ENCODE data around the gene MAP3K21. TPM values are rescaled to one million over a fixed set of nuclear protein-coding genes. Genes with fewer than 3 reads are reported as not detected.

The MAP3K21 gene
- total RNA-seq, 5 donors from 2014 or later (not counting 1 experiment from before 2014, with no cell fraction given) = 1.0 to 2.4 (median 1.7) TPM

DNA sequence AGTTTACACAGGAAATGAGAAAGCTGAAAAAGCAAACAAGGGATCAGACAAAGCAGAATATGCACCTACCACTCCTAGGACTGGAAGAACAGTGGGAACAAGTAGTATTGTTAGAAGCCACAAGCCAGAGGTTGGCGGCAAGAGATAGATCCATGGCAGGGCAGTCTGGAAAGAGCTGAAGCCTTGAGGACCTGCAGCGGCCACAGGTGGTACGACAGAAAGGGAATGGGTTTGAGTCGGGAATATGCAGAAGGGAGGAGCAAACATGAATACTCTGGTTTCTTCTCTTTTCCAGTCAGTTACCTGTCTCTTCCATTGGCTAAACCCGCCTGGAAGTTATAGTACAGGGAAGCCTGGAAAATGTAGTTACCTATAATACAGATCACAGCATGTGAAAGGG, 28.1 kb upstream of the MAP3K21 start:
- H3K27ac ChIP-seq (ENCODE audit: low read length) = no peak overlapping the region
- Mint-ChIP-seq H3K27me3 (peaks cover 0 to 3% of the 10 kb centered on the region in 2 donors), H3K4me3 (no peak overlapping the region), H3K27ac (no peak overlapping the region), H3K9me3 (no peaks in the 10 kb centered on the region), H3K36me3 (no peaks in the 10 kb centered on the region), H3K4me1 (peaks cover 11 to 15% (median 12%) of the 10 kb centered on the region in 3 donors)
- no peaks in the 10 kb centered on the region for H3K9me3 ChIP-seq
- no peaks in the 10 kb centered on the region for H3K36me3 ChIP-seq (ENCODE audit: control insufficient read depth in 2 of 2, extremely low read depth in 1 of 2, insufficient read depth in 1 of 2, low read length in 1 of 2)
- no peak for ATAC-seq (replicated peaks in 1 of 4)
- no peak overlapping the region for H3K4me3 ChIP-seq (ENCODE audit: control insufficient read depth in 1 of 2, extremely low read depth in 1 of 2, low read length in 1 of 2)
- H3K27me3 ChIP-seq (replicated peaks in 1 of 2; ENCODE audit: control insufficient read depth in 2 of 2, extremely low read depth in 1 of 2, insufficient read depth in 2 of 2, low read length in 1 of 2) = no peaks in the 10 kb centered on the region
- ChIA-PET POLR2A (no interaction called here), CTCF (no interaction called here)
- DNase-seq = no peak
- H3K4me1 ChIP-seq (ENCODE audit: control insufficient read depth in 1 of 2, extremely low read depth in 1 of 2, insufficient read depth in 2 of 2, low read length in 2 of 2) = peaks cover 6 to 12% of the 10 kb centered on the region in 2 experiments
- WGBS (ENCODE audit: insufficient coverage) = no CpG with 5 or more reads among the region's 5 CpGs

GRCh38 chr1:233300326-233300725, 27.2 kb upstream of the MAP3K21 start:
- 67% methylated on average over 1 of the region's 2 CpGs for WGBS (ENCODE audit: insufficient coverage)
- ChIA-PET POLR2A (no interaction called here), CTCF (no interaction called here)
- Mint-ChIP-seq H3K27me3 (peaks cover 0 to 3% of the 10 kb centered on the region in 2 donors), H3K36me3 (no peaks in the 10 kb centered on the region), H3K4me3 (no peak overlapping the region), H3K9me3 (no peaks in the 10 kb centered on the region), H3K4me1 (peaks cover 5 to 7% (median 5%) of the 10 kb centered on the region in 3 donors), H3K27ac (no peak overlapping the region)
- no peak for DNase-seq
- no peak for ATAC-seq (replicated peaks in 1 of 4)
- Histone ChIP-seq H3K27ac (ENCODE audit: low read length) (no peak overlapping the region), H3K9me3 (no peaks in the 10 kb centered on the region), H3K27me3 (replicated peaks in 1 of 2; ENCODE audit: control insufficient read depth in 2 of 2, extremely low read depth in 1 of 2, insufficient read depth in 2 of 2, low read length in 1 of 2) (peaks cover 0 to 2% of the 10 kb centered on the region in 2 experiments), H3K36me3 (ENCODE audit: control insufficient read depth in 2 of 2, extremely low read depth in 1 of 2, insufficient read depth in 1 of 2, low read length in 1 of 2) (no peaks in the 10 kb centered on the region), H3K4me3 (ENCODE audit: control insufficient read depth in 1 of 2, extremely low read depth in 1 of 2, low read length in 1 of 2) (no peak overlapping the region), H3K4me1 (ENCODE audit: control insufficient read depth in 1 of 2, extremely low read depth in 1 of 2, insufficient read depth in 2 of 2, low read length in 2 of 2) (peaks cover 0 to 7% of the 10 kb centered on the region in 2 experiments)

DNA sequence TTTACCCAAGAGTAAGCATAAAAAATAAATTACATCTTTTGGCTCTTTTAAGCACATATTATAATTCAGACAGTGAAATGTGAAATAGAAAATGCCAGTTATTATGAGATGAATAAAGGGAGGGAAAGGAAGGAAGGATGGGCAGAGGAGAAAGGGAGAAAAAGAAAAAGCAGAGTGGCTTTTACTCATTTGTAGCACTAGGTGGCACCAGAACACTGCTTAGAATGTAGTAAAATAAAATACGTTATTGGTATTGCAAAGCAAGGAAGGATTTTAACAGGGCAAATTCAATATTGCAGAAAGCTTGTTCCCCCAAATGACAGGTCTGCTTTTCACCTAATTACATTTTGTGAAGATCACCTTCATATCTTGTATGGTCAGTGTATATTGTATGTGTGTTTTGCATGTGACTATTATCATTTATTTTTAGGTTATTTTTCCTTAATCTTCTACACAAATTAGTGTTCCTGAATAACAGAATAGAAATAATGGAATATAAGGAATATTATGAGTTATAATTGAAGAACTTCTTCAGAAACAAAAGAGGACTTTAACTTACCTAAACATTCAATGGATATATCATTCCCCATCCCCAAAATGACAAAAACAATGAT, 22.9 kb upstream of the MAP3K21 start:
- no peaks in the 10 kb centered on the region for H3K4me1 ChIP-seq (ENCODE audit: control insufficient read depth in 1 of 2, extremely low read depth in 1 of 2, insufficient read depth in 2 of 2, low read length in 2 of 2)
- DNase-seq (peak in 1 of 35 experiments; percentile 66), ATAC-seq (replicated peaks in 1 of 4) (peak in 3 of 4 experiments; percentile 37 to 57 (median 40))
- H3K36me3 ChIP-seq (ENCODE audit: control insufficient read depth in 2 of 2, extremely low read depth in 1 of 2, insufficient read depth in 1 of 2, low read length in 1 of 2) = no peaks in the 10 kb centered on the region
- H3K27me3 ChIP-seq (replicated peaks in 1 of 2; ENCODE audit: control insufficient read depth in 2 of 2, extremely low read depth in 1 of 2, insufficient read depth in 2 of 2, low read length in 1 of 2) = peaks cover 2 to 8% of the 10 kb centered on the region in 2 experiments
- Mint-ChIP-seq H3K27me3 (peaks cover 7 to 16% of the 10 kb centered on the region in 2 donors), H3K4me3 (no peak overlapping the region), H3K9me3 (no peaks in the 10 kb centered on the region), H3K27ac (no peak overlapping the region), H3K4me1 (no peaks in the 10 kb centered on the region), H3K36me3 (no peaks in the 10 kb centered on the region)
- H3K4me3 ChIP-seq (ENCODE audit: control insufficient read depth in 1 of 2, extremely low read depth in 1 of 2, low read length in 1 of 2) = no peak overlapping the region
- no CpG with 5 or more reads among the region's 1 CpG for WGBS (ENCODE audit: insufficient coverage)
- ChIA-PET POLR2A (no interaction called here), CTCF (interaction anchor here (0.5 to 3.0 kb wide), 14 partner anchors 9 to 1005 kb away, joined by 3 to 19 read pairs (median 3); partner anchors contain the start of gene PCNX2 (in 1 of the 2))
- no peak overlapping the region for H3K27ac ChIP-seq (ENCODE audit: low read length)
- H3K9me3 ChIP-seq = no peaks in the 10 kb centered on the region

- ChIA-PET POLR2A (no interaction called here), CTCF (interaction anchor here in 1 of 2 donors (0.7 kb wide), 1 partner anchor 923 kb away, joined by 3 read pairs; no protein-coding TSS in a partner anchor)
- no peaks in the 10 kb centered on the region for H3K36me3 ChIP-seq (ENCODE audit: control insufficient read depth in 2 of 2, extremely low read depth in 1 of 2, insufficient read depth in 1 of 2, low read length in 1 of 2)
- Mint-ChIP-seq H3K27me3 (peaks cover 2 to 17% of the 10 kb centered on the region in 2 donors), H3K36me3 (no peaks in the 10 kb centered on the region), H3K9me3 (no peaks in the 10 kb centered on the region), H3K4me1 (no peaks in the 10 kb centered on the region), H3K4me3 (no peak overlapping the region), H3K27ac (no peak overlapping the region)
- DNase-seq = no peak
- ATAC-seq (replicated peaks in 1 of 4) = no peak
- H3K27ac ChIP-seq (ENCODE audit: low read length) = no peak overlapping the region
- H3K9me3 ChIP-seq = no peaks in the 10 kb centered on the region
- no peak overlapping the region for H3K4me3 ChIP-seq (ENCODE audit: control insufficient read depth in 1 of 2, extremely low read depth in 1 of 2, low read length in 1 of 2)
- H3K27me3 ChIP-seq (replicated peaks in 1 of 2; ENCODE audit: control insufficient read depth in 2 of 2, extremely low read depth in 1 of 2, insufficient read depth in 2 of 2, low read length in 1 of 2) = peaks cover 0 to 2% of the 10 kb centered on the region in 2 experiments
- WGBS (ENCODE audit: insufficient coverage) = 50% methylated on average over 1 of the region's 4 CpGs
- H3K4me1 ChIP-seq (ENCODE audit: control insufficient read depth in 1 of 2, extremely low read depth in 1 of 2, insufficient read depth in 2 of 2, low read length in 2 of 2) = no peaks in the 10 kb centered on the region
Observed at GRCh38 chr1:233313434-233314155, 13.9 kb upstream of the MAP3K21 start.

DNA sequence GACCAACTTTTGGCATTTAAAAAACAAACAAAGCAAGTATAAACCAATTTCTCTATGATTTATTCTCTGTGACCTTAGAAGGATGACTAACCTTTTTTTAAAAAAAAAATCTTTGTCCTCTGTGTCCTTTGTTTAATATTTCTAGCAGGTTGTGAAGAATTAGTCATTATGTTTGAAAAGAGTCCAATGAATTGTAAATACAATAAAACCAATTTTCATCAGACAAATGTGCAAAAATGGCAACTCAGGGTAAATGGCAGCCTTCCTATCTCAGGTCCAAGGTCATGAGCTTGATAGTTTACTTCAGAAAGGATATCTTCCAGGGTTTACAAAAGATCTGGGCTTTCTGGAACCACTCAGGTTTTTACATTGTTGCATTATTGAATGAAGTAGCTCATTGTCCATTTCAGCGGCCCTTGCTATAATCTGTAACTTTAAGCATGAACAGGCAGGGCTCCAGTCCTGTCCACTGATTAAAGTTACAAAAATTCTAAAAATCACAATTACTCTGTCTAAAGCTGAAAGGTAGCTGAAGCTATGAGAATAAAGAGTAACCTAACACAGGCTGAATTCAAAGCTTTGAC, 11.7 kb upstream of the MAP3K21 start:
- DNase-seq = no peak
- no peak for ATAC-seq (replicated peaks in 1 of 4)
- Histone ChIP-seq H3K4me1 (ENCODE audit: control insufficient read depth in 1 of 2, extremely low read depth in 1 of 2, insufficient read depth in 2 of 2, low read length in 2 of 2) (no peaks in the 10 kb centered on the region), H3K27ac (ENCODE audit: low read length) (no peak overlapping the region), H3K4me3 (ENCODE audit: control insufficient read depth in 1 of 2, extremely low read depth in 1 of 2, low read length in 1 of 2) (no peak overlapping the region), H3K27me3 (replicated peaks in 1 of 2; ENCODE audit: control insufficient read depth in 2 of 2, extremely low read depth in 1 of 2, insufficient read depth in 2 of 2, low read length in 1 of 2) (peaks cover 0 to 2% of the 10 kb centered on the region in 2 experiments), H3K9me3 (no peaks in the 10 kb centered on the region), H3K36me3 (ENCODE audit: control insufficient read depth in 2 of 2, extremely low read depth in 1 of 2, insufficient read depth in 1 of 2, low read length in 1 of 2) (no peaks in the 10 kb centered on the region)
- no CpG with 5 or more reads among the region's 1 CpG for WGBS (ENCODE audit: insufficient coverage)
- H3K9me3 Mint-ChIP-seq = no peaks in the 10 kb centered on the region
- H3K27me3 Mint-ChIP-seq = peaks cover 8 to 19% of the 10 kb centered on the region in 2 donors
- CTCF ChIA-PET = interaction anchor here in 1 of 2 donors (0.6 to 1.7 kb wide), 3 partner anchors 8 to 67 kb away, joined by 3 to 11 read pairs (median 3); no protein-coding TSS in a partner anchor
- H3K27ac Mint-ChIP-seq = no peak overlapping the region
- POLR2A ChIA-PET = no interaction called here
- no peaks in the 10 kb centered on the region for H3K36me3 Mint-ChIP-seq
- no peaks in the 10 kb centered on the region for H3K4me1 Mint-ChIP-seq
- H3K4me3 Mint-ChIP-seq = no peak overlapping the region

GRCh38 chr1:233316473-233316872, 11.1 kb upstream of the MAP3K21 start:
- no peak overlapping the region for H3K4me3 ChIP-seq (ENCODE audit: control insufficient read depth in 1 of 2, extremely low read depth in 1 of 2, low read length in 1 of 2)
- ChIA-PET CTCF (interaction anchor here in 1 of 2 donors (1.7 kb wide), 1 partner anchor 11 kb away, joined by 11 read pairs; no protein-coding TSS in a partner anchor), POLR2A (no interaction called here)
- Mint-ChIP-seq H3K27me3 (peaks cover 8 to 19% of the 10 kb centered on the region in 2 donors), H3K27ac (no peak overlapping the region), H3K4me1 (no peaks in the 10 kb centered on the region), H3K9me3 (no peaks in the 10 kb centered on the region), H3K36me3 (no peaks in the 10 kb centered on the region), H3K4me3 (no peak overlapping the region)
- WGBS (ENCODE audit: insufficient coverage) = 86% methylated on average over 1 of the region's 1 CpG
- H3K36me3 ChIP-seq (ENCODE audit: control insufficient read depth in 2 of 2, extremely low read depth in 1 of 2, insufficient read depth in 1 of 2, low read length in 1 of 2) = no peaks in the 10 kb centered on the region
- H3K27ac ChIP-seq (ENCODE audit: low read length) = no peak overlapping the region
- ATAC-seq (replicated peaks in 1 of 4) = no peak
- H3K4me1 ChIP-seq (ENCODE audit: control insufficient read depth in 1 of 2, extremely low read depth in 1 of 2, insufficient read depth in 2 of 2, low read length in 2 of 2) = no peaks in the 10 kb centered on the region
- H3K9me3 ChIP-seq = no peaks in the 10 kb centered on the region
- DNase-seq = no peak
- peaks cover 0 to 2% of the 10 kb centered on the region in 2 experiments for H3K27me3 ChIP-seq (replicated peaks in 1 of 2; ENCODE audit: control insufficient read depth in 2 of 2, extremely low read depth in 1 of 2, insufficient read depth in 2 of 2, low read length in 1 of 2)
